IMR-90 (cell line): ENCODE data around the gene DICER1. TPM values are rescaled to one million over a fixed set of nuclear protein-coding genes. Genes with fewer than 3 reads are reported as not detected.

Source experiments
- ATAC-seq: fragments of 200-7000 bp; cut with Tn5 transposase; 2 replicates; pipeline ENCODE4 v1.9.1; 2020; ENCODE audit warnings: low read depth, mild to moderate bottlenecking, moderate library complexity
- BruUV-seq: library from RNA; stranded (reverse); fragments of 400-500 nt; replicated peaks from 2 replicates; lab custom pipeline; 2021; lab: Mats Ljungman, UMichigan
- CTCF ChIA-PET: fragments of 300-600 bp; formaldehyde crosslinking; extraction: SDS; loops from one replicate; lab custom pipeline; 2021; ENCODE audit warnings: antibody characterized with exemption; lab: Yijun Ruan, JAX
- POLR2A ChIA-PET: fragments of 300-600 bp; sonication (Branson Sonifier 250); formaldehyde crosslinking; loops from one replicate; lab custom pipeline; 2022; ENCODE audit warnings: antibody characterized with exemption; ENCODE audit not compliant: unreplicated experiment; lab: Charles Lee
- DNase-seq: peaks from one replicate; pipeline ENCODE4 v3.0.0; 2013
- H2AFZ ChIP-seq: replicated peaks from 2 replicates; pipeline ENCODE3; 2013; ENCODE audit warnings: low read length, mild to moderate bottlenecking; ENCODE audit not compliant: poor library complexity
- H2AK5ac ChIP-seq: 2 replicates; pipeline ENCODE4 v1.6.1; 2013; ENCODE audit warnings: low read depth, low read length, inconsistent platforms
- H2AK9ac ChIP-seq: replicated peaks from 2 replicates; pipeline ENCODE3; 2013; ENCODE audit warnings: mild to moderate bottlenecking, low read depth, low read length, moderate library complexity; ENCODE audit not compliant: poor library complexity
- H2BK120ac ChIP-seq: 2 replicates; pipeline ENCODE4 v1.6.1; 2013; ENCODE audit warnings: low read depth, low read length, inconsistent platforms
- H2BK15ac ChIP-seq: 3 replicates; pipeline ENCODE4 v1.6.1; 2013; ENCODE audit warnings: low read depth, low read length, inconsistent platforms
- H2BK20ac ChIP-seq: 2 replicates; pipeline ENCODE4 v1.6.1; 2013; ENCODE audit warnings: low read depth, mild to moderate bottlenecking, inconsistent platforms, low read length, moderate library complexity
- H2BK5ac ChIP-seq: 2 replicates; pipeline ENCODE4 v1.6.1; 2013; ENCODE audit warnings: mild to moderate bottlenecking, low read depth, low read length, inconsistent platforms; ENCODE audit not compliant: poor library complexity, severe bottlenecking
- H3K14ac ChIP-seq: replicated peaks from 2 replicates; pipeline ENCODE4 v1.6.1; 2013; ENCODE audit warnings: low read depth, low read length, inconsistent platforms
- H3K18ac ChIP-seq: 2 replicates; pipeline ENCODE4 v1.6.1; 2013; ENCODE audit warnings: low read depth, low read length, control low read depth
- H3K23ac ChIP-seq: 2 replicates; pipeline ENCODE4 v1.6.1; 2013; ENCODE audit warnings: low read depth, low read length, inconsistent platforms
- H3K27ac ChIP-seq: 2 replicates; pipeline ENCODE4 v1.5.1; 2013; ENCODE audit warnings: mild to moderate bottlenecking, control low read depth, low read length; ENCODE audit not compliant: insufficient read depth
- H3K27me3 ChIP-seq: 2 replicates; pipeline ENCODE4 v1.6.1; 2013; ENCODE audit warnings: low read length; ENCODE audit not compliant: control insufficient read depth, insufficient read depth
- H3K36me3 ChIP-seq: 2 replicates; pipeline ENCODE4 v1.6.1; 2013; ENCODE audit warnings: low read length, mixed read lengths; ENCODE audit not compliant: control insufficient read depth, insufficient read depth
- H3K4ac ChIP-seq: 2 replicates; pipeline ENCODE4 v1.6.1; 2013; ENCODE audit warnings: low read depth, low read length, inconsistent platforms
- H3K4me1 ChIP-seq: 2 replicates; pipeline ENCODE4 v1.6.1; 2013; ENCODE audit warnings: low read length, mixed read lengths; ENCODE audit not compliant: control insufficient read depth, insufficient read depth
- H3K4me2 ChIP-seq: 2 replicates; pipeline ENCODE4 v1.6.1; 2013; ENCODE audit warnings: low read depth, mild to moderate bottlenecking, control low read depth, low read length, moderate library complexity
- H3K4me3 ChIP-seq: 2 replicates; pipeline ENCODE4 v1.5.1; 2013; ENCODE audit warnings: low read depth, mild to moderate bottlenecking, control low read depth, low read length, moderate library complexity; ENCODE audit not compliant: insufficient read depth
- H3K56ac ChIP-seq: 2 replicates; pipeline ENCODE4 v1.6.1; 2013; ENCODE audit warnings: low read length, inconsistent platforms; ENCODE audit not compliant: insufficient read depth; ENCODE audit errors: extremely low read depth
- H3K79me1 ChIP-seq, 2 experiments: 2 replicates each; pipeline ENCODE4 v1.6.1; 2013; ENCODE audit warnings: low read length in 2 of 2, inconsistent platforms in 1 of 2, low read depth in 1 of 2
- H3K9ac ChIP-seq: 2 replicates; pipeline ENCODE4 v1.6.1; 2013; ENCODE audit warnings: low read depth, low read length, control low read depth
- H3K9me1 ChIP-seq: 2 replicates; pipeline ENCODE4 v1.6.1; 2013; ENCODE audit warnings: low read length, inconsistent platforms; ENCODE audit not compliant: insufficient read depth
- H3K9me3 ChIP-seq: 2 replicates; pipeline ENCODE4 v1.6.1; 2013; ENCODE audit warnings: low read length; ENCODE audit not compliant: control insufficient read depth, insufficient read depth
- H4K20me1 ChIP-seq: 2 replicates; pipeline ENCODE4 v1.6.1; 2013; ENCODE audit warnings: low read length, inconsistent platforms; ENCODE audit not compliant: insufficient read depth
- H4K5ac ChIP-seq: 2 replicates; pipeline ENCODE4 v1.6.1; 2013; ENCODE audit warnings: mild to moderate bottlenecking, low read depth, low read length, control low read depth
- H4K8ac ChIP-seq, 2 experiments: 2 replicates each; pipeline ENCODE4 v1.6.1; 2013; ENCODE audit warnings: low read depth in 2 of 2, low read length in 2 of 2, control low read depth in 1 of 2, inconsistent platforms in 1 of 2
- H4K91ac ChIP-seq: 2 replicates; pipeline ENCODE4 v1.6.1; 2013; ENCODE audit warnings: low read depth, low read length, inconsistent platforms; ENCODE audit not compliant: insufficient read depth
- BHLHE40 ChIP-seq: fragments of 150-350 bp; IDR thresholded peaks from 2 replicates; pipeline ENCODE4 v1.6.1; 2016; ENCODE audit warnings: mild to moderate bottlenecking, low read depth, low read length
- CEBPB ChIP-seq: IDR thresholded peaks from 2 replicates; pipeline ENCODE4 v1.6.1; 2012; ENCODE audit warnings: low read depth, low read length, improper control_type of control experiment
- CHD1 ChIP-seq: IDR thresholded peaks from 2 replicates; pipeline ENCODE4 v1.6.1; 2012; ENCODE audit warnings: low read depth, low read length, improper control_type of control experiment
- FOS ChIP-seq: fragments of 150-350 bp; IDR thresholded peaks from 2 replicates; pipeline ENCODE4 v1.6.1; 2016; ENCODE audit warnings: low read depth, low read length
- MAFK ChIP-seq: IDR thresholded peaks from 2 replicates; pipeline ENCODE4 v1.6.1; 2012; ENCODE audit warnings: low read depth, low read length, improper control_type of control experiment
- MAZ ChIP-seq: IDR thresholded peaks from 2 replicates; pipeline ENCODE4 v1.6.1; 2012; ENCODE audit warnings: low read depth, mild to moderate bottlenecking, low read length, improper control_type of control experiment, moderate library complexity, borderline replicate concordance
- MXI1 ChIP-seq: IDR thresholded peaks from 2 replicates; pipeline ENCODE4 v1.6.1; 2012; ENCODE audit warnings: low read depth, mild to moderate bottlenecking, low read length, moderate library complexity, borderline replicate concordance
- NFE2L2 ChIP-seq: fragments of 150-350 bp; IDR thresholded peaks from 2 replicates; pipeline ENCODE4 v1.6.1; 2016; ENCODE audit warnings: low read depth, mild to moderate bottlenecking, low read length
- POLR2A ChIP-seq: IDR thresholded peaks from 2 replicates; pipeline ENCODE4 v1.6.1; 2012; ENCODE audit warnings: mild to moderate bottlenecking, low read depth, low read length
- RAD21 ChIP-seq: IDR thresholded peaks from 2 replicates; pipeline ENCODE4 v1.6.1; 2012; ENCODE audit warnings: low read length, improper control_type of control experiment
- RCOR1 ChIP-seq: IDR thresholded peaks from 2 replicates; pipeline ENCODE4 v1.6.1; 2012; ENCODE audit warnings: mild to moderate bottlenecking, low read length, improper control_type of control experiment; ENCODE audit not compliant: insufficient replicate concordance
- RFX5 ChIP-seq: IDR thresholded peaks from 2 replicates; pipeline ENCODE4 v1.8.0; 2012; ENCODE audit warnings: low read depth, mild to moderate bottlenecking, low read length, moderate library complexity
- SMC3 ChIP-seq: fragments of 150-350 bp; IDR thresholded peaks from 2 replicates; pipeline ENCODE4 v1.6.1; 2016; ENCODE audit warnings: low read depth, mild to moderate bottlenecking, antibody characterized with exemption, low read length, moderate library complexity
- WGBS, 2 experiments: methylation state at CpG; one replicate each; pipeline versions ENCODE4 v1.1.5 to v1.1.7; 2013; ENCODE audit warnings: missing lambda C conversion rate in 2 of 2; ENCODE audit not compliant: insufficient read length in 1 of 2; ENCODE audit errors: extremely low coverage in 2 of 2; 5-methylcytosine and 5-hydroxymethylcytosine counted together
- dilution Hi-C: fragments of 300-500 bp; cut with HindIII; formaldehyde crosslinking; loops from one replicate; pipeline ENCODE4 v1.14.3; 2018; ENCODE audit warnings: low sequenced_read_pairs; ENCODE audit not compliant: unreplicated experiment
- in situ Hi-C: fragments of 300-500 bp; cut with MboI; formaldehyde crosslinking; loops from 3 replicates; pipeline ENCODE4 v1.14.3; 2019; ENCODE audit warnings: low sequenced_read_pairs, inconsistent platforms, mixed read lengths
- intact Hi-C: fragments of 100-400 bp; cut with micrococcal nuclease; formaldehyde crosslinking; loops from 2 replicates; pipeline ENCODE4 v1.10.0; 2022
- polyA plus RNA-seq, 3 experiments: library from polyadenylated mRNA; depleted of rRNA; stranded (reverse); fragments of >200 nt; gene quantifications; 2 replicates each; pipeline ENCODE4 v1.2.3, GENCODE V29; 2012; ENCODE audit warnings: low replicate concordance in 1 of 3
- total RNA-seq: library from RNA; depleted of rRNA; stranded (reverse); fragments of >200 nt; gene quantifications from 2 replicates; pipeline ENCODE4 v1.2.3, GENCODE V29; 2012
- TF ChIP-seq, protein P1 (sequence below): conservative IDR thresholded peaks from 2 replicates; pipeline ENCODE4 v1.5.1; 2012; ENCODE audit warnings: mild to moderate bottlenecking, low read depth, low read length, improper control_type of control experiment
- TF ChIP-seq, protein P2 (sequence below): fragments of 150-350 bp; IDR thresholded peaks from 2 replicates; pipeline ENCODE4 v1.6.1; 2017; ENCODE audit warnings: mild to moderate bottlenecking, antibody characterized with exemption, low read length, low read depth
- TF ChIP-seq, protein P3 (sequence below): fragments of 150-350 bp; IDR thresholded peaks from 2 replicates; pipeline ENCODE4 v1.6.1; 2016; ENCODE audit warnings: low read depth, mild to moderate bottlenecking, low read length, moderate library complexity, borderline replicate concordance

The DICER1 gene
- total and polyA plus RNA-seq, 2 of the 4 experiments (the other 2 are of a cell fraction): 9.7 to 49.5 TPM

- no peak overlapping the region for H3K56ac ChIP-seq
- H3K4me1 ChIP-seq: peaks cover 15% of the 10 kb centered on the region
- H3K36me3 ChIP-seq: no peaks in the 10 kb centered on the region
- no peak overlapping the region for H2AK9ac ChIP-seq
- H3K9me3 ChIP-seq: no peaks in the 10 kb centered on the region
- H3K4me2 ChIP-seq: no peak overlapping the region
- H2AK5ac ChIP-seq: no peak overlapping the region
- H3K18ac ChIP-seq: no peak overlapping the region
- no CpG with 5 or more reads among the region's 1 CpG for WGBS, 2 experiments
- H4K91ac ChIP-seq: no peak overlapping the region
- peaks cover 10% of the 10 kb centered on the region; the same call in 1 of the 2 replicates for H3K9me1 ChIP-seq
- ChIA-PET CTCF (no interaction called here), POLR2A (no interaction called here)
- dilution Hi-C loops (no loop called here), intact Hi-C loops (no loop called here), in situ Hi-C loops (loop anchor here (25.0 kb wide), 1 partner anchor 373 kb away; the partner anchor contains the start of gene SYNE3)
- no peak overlapping the region for H2BK120ac ChIP-seq
- H3K4me3 ChIP-seq: no peak overlapping the region
- no peak overlapping the region for H3K4ac ChIP-seq
- TF ChIP-seq BHLHE40: no peak
- TF ChIP-seq FOS: no peak
- TF ChIP-seq RCOR1: no peak
- no peak for TF ChIP-seq MXI1
- TF ChIP-seq, protein P1, sequence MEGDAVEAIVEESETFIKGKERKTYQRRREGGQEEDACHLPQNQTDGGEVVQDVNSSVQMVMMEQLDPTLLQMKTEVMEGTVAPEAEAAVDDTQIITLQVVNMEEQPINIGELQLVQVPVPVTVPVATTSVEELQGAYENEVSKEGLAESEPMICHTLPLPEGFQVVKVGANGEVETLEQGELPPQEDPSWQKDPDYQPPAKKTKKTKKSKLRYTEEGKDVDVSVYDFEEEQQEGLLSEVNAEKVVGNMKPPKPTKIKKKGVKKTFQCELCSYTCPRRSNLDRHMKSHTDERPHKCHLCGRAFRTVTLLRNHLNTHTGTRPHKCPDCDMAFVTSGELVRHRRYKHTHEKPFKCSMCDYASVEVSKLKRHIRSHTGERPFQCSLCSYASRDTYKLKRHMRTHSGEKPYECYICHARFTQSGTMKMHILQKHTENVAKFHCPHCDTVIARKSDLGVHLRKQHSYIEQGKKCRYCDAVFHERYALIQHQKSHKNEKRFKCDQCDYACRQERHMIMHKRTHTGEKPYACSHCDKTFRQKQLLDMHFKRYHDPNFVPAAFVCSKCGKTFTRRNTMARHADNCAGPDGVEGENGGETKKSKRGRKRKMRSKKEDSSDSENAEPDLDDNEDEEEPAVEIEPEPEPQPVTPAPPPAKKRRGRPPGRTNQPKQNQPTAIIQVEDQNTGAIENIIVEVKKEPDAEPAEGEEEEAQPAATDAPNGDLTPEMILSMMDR: no peak
- TF ChIP-seq POLR2A: no peak
- TF ChIP-seq SMC3: no peak
- no peak for TF ChIP-seq MAFK
- TF ChIP-seq RAD21: no peak
- TF ChIP-seq, protein P2, sequence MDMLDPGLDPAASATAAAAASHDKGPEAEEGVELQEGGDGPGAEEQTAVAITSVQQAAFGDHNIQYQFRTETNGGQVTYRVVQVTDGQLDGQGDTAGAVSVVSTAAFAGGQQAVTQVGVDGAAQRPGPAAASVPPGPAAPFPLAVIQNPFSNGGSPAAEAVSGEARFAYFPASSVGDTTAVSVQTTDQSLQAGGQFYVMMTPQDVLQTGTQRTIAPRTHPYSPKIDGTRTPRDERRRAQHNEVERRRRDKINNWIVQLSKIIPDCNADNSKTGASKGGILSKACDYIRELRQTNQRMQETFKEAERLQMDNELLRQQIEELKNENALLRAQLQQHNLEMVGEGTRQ: no peak
- TF ChIP-seq, protein P3, sequence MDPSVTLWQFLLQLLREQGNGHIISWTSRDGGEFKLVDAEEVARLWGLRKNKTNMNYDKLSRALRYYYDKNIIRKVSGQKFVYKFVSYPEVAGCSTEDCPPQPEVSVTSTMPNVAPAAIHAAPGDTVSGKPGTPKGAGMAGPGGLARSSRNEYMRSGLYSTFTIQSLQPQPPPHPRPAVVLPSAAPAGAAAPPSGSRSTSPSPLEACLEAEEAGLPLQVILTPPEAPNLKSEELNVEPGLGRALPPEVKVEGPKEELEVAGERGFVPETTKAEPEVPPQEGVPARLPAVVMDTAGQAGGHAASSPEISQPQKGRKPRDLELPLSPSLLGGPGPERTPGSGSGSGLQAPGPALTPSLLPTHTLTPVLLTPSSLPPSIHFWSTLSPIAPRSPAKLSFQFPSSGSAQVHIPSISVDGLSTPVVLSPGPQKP: no peak
- TF ChIP-seq RFX5: no peak
- TF ChIP-seq CEBPB: no peak
- TF ChIP-seq NFE2L2: no peak
- no peak for TF ChIP-seq CHD1
- no peak for TF ChIP-seq MAZ
- H3K27ac ChIP-seq: no peak overlapping the region
- H2BK15ac ChIP-seq: no peak overlapping the region
- H3K79me1 ChIP-seq: peaks cover 12 to 49% of the 10 kb centered on the region in 2 experiments
- no peak overlapping the region for H4K8ac ChIP-seq
- H2BK5ac ChIP-seq: no peak overlapping the region
- DNase-seq (peak; percentile 18), ATAC-seq (no peak)
- H2BK20ac ChIP-seq: no peak overlapping the region
- H3K27me3 ChIP-seq: no peaks in the 10 kb centered on the region
- H4K5ac ChIP-seq: no peak overlapping the region
- H2AFZ ChIP-seq: no peak overlapping the region
- BruUV-seq: no TSS peak
- H3K23ac ChIP-seq: no peak overlapping the region
- no peak overlapping the region for H3K9ac ChIP-seq
- H4K20me1 ChIP-seq: peaks cover 15% of the 10 kb centered on the region; the same call in 1 of the 2 replicates
- no peak overlapping the region for H3K14ac ChIP-seq
Observed at GRCh38 chr14:95138876-95139275, 18.5 kb downstream of the DICER1 start.
